NT2/D1 (cell line): ENCODE results near the gene ARMH1.

Experiments used
- YY1 ChIP-seq: IDR thresholded peaks from 2 replicates; pipeline ENCODE4 v1.6.1; 2011; ENCODE audit not compliant: insufficient read length, insufficient read depth
- ZNF274 ChIP-seq: IDR thresholded peaks from 2 replicates; pipeline ENCODE4 v1.6.1; 2011; ENCODE audit warnings: mild to moderate bottlenecking, low read depth, low read length

DNA sequence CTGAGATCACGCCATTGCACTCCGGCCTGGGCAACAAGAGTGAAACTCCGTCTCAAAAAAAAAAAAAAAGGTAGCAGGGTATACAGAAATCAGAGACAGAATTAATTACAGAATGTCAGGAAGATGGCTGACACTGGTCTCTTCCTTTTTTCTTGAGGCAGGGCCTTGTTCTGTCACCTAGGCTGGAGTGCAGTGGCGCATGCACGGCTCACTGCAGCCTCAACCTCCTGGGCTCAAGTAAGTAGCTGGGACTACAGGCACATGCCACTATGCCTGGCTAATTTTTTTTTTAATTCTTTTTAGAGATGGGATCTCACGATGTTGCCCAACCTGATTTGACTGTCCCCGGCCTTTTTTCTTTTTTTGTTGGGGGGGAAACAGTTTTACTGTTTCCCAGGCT, 40.0 kb downstream of the ARMH1 start:
- TF ChIP-seq ZNF274 (no peak), YY1 (no peak)
